Stimulated activated CD4-positive, alpha-beta T cell treated with anti-CD3 and anti-CD28 coated beads, Interleukin-2, amount 100 ng/mL, for 48 hours (primary cell): ENCODE data around the gene PHLPP1.
A peak's percentile ranks its signal among the peaks of the same experiment; 100 is the strongest.

Source experiments
- DNase-seq, 2 donors: peaks; one replicate each; pipeline ENCODE4 v3.0.0-alpha.2; 2020

PHLPP1 gene

DNA sequence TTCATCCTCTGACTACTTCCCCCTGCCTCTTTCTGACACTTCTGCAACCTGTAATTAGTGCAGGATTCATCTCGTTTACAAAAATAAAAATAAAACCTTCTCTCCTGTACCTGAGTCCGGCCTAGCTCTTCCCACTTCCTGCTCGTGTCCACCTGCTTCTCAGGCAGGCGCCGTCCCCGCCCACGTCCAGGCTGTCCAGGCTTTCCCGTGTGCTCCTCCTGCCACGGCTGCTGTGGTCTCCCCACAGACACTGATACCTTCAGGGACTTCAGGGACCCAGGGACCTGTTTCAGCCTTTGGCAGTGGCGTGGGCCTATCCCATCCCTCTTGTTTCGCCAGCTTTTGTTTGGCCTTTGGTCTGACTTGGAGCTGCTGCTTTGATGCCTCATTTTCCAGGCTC is 272.5 kb downstream of the PHLPP1 start:
- DNase-seq = no peak

DNA sequence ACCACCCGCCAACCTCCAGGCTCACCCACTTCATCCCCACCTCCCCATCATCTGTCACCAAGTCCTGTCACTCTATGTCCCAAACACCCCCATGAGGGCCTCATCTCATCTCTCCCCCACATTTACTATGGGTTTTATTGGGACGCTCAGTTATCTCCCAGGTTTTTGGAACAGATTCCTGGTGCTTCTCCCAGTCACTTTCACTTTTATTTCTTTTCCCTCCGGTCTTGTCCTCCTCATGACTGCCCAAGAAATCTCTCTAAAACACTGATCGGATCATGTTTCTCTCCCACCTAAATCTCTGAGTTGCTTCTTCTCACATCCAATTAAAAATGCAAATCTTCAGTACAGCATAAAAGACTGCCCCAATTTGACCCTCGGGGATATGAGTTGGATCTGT is 273.1 kb downstream of the PHLPP1 start:
- no peak for DNase-seq

DNA sequence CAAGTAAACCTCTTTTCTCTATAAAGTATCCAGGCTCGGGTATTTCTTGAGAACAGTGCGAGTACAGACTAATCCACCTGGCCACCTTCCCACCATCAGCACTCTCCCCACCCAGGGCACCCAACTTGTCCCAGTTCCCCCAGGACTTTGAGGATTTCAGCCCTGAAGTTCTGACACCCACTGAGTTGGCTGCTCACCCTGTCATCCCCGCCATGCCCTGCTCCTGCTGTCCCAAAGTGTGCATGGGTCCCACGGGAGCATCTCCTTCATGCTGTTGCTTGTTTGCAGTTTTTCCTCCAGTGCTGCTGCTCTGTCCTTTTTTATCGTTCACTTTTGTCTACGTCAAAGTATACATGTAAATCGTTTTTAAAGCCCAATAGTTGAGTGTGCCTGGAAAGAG is 273.9 kb downstream of the PHLPP1 start:
- DNase-seq = no peak

DNA sequence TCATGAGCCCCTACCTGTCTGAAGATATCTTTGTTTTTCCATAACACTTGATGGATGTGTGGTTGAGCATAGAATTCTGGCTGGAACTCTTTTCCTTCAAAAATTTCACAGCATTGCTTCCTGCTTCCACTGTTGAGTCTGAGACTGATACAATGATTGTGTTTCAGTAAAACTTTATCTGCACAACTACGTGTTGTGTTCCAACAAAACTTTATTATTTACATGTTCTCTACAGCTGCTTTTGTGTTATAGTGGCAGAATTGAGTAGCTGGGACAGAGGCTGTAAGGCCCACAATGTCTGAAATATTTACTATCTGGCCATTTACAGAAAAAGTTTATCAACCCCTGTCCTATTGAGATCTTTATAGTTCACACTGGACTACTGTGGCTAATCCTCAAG is 275.3 kb downstream of the PHLPP1 start:
- DNase-seq = no peak

DNA sequence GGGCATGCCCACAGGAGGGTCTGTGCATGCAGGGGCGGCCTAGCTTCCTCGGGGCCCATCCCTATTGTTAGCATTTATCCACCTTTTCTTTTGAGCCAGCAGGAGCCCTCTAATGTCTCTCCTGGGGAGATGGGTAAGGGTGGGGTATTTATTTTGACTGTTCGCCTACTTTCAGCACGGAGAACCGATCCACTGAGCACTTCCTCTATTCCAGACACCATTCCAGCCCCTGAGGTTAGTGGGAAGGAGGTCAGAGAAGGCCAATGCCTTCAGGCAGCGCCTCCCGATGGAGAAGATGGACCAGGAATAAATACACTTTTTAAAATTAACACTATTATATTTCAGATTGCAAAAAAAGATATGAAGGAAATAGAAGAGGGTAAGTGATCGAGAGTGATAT is 276.0 kb downstream of the PHLPP1 start:
- DNase-seq = no peak

DNA sequence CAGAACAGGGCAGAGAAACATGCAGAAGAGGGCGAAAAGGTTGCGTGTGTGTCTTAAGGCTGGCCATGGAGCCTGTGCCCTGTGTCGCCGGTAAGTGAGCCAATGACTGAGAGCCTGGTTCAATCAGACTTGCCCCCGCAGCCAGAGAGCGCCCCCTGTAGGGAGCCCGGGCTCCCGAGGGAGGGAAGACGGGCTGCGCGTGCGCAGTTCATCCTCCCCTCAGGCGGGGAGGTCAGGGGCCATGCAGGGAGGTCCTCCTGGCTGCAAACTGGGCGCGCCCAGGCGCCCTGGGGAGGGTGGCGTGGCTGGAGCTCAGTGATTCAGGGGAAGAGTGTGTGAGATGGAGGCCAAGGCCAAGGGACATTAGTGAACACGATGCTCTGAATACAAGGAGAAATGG is 276.6 kb downstream of the PHLPP1 start:
- no peak for DNase-seq

DNA sequence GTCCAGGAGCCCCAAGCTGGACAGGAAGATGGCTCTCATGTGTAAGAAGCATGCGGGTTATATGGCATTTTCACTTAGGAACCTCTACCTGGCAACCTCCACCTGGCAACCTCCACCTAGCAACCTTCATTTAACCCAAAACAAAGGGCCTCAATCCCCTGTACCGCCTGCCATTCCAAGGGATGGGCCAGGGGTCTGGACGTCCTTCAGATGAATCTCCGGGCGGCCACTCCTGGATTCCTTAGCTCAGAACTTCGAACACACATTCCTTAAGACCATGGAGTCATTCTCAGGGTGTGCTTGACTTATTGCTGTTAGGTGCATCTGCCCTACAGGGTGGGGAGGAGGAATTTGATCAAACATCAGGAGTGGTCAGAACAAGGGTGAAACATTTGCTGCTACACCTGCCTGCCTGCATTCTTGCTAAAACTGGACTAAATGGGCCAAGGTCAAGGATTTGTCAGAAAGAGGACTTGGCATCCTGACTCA is 277.6 kb downstream of the PHLPP1 start:
- DNase-seq = no peak

DNA sequence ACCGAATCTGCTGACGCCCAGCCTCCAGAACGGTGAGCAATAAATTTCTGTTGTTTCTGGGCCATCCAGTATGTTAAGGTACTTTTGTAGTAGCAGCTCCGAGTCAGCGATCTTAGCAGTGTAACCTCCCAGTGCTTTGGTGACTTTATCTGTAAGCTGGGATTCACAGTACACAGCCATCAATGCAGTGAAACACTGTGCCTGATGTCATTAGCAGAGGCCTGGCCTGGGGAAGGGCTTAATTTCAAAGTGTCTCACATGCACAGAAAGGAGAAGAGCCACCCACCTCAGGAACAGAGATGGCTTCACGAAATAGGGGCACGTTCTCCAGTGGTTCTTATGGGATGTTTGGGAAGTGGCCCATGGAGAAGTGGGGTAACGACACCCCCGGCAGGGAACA is 281.2 kb downstream of the PHLPP1 start:
- no peak for DNase-seq

DNA sequence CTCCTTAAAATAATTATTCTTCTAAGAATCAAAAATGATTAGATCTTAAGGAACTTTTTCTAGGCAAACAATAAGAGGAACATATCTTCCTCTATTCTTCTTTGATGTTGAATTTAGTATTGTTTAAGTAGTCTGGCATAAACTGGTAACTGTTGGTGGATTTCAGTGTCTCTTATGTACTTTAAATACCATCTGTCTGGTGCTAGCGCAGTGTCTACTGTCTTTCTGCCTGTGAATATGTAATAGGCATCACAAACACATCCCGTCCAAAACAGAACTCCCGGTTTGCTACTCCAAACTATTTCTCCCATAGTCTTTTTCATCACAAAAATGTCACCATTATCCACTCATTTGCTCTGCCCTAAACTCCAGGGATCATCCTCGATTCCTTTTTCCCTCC is 281.7 kb downstream of the PHLPP1 start:
- DNase-seq = no peak

DNA sequence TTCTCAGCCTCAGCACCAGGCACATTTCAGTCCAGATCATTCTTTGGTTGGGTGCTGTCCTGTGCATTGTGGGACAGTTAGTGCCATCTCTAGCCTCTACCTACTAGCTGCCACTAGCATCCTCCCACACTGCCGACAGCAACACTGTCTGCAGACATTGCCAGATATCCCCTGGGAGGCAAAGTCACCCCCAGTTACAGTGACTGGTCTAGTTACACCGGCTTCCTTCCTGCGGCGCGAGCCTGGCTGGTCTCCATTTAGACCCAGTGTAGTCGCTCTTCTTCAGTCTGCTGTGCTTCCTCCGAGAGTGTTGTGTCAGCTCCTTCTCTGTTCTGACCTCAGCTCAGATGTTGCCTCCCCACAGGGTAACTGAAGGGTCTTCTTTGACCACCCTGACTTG is 283.1 kb downstream of the PHLPP1 start:
- no peak for DNase-seq

DNA sequence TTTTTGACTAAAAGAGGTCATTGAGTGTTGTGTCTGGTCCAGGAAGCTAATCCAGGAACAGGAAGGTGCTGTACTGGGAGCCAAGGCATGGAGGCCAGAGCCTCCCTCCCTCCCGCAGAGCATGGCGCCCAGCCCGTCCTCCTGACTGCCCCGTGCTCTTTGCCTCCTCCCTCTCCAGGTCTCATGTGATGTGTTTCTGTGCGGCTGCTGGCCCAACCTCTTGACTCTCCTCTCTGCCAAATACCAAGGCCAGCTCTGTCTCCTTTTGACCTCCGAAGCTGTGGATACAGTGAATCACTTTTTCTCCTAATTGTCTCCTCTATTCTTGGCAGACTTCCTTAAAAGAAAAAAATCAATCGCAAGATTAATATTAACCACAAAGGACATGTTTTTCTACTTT is 284.1 kb downstream of the PHLPP1 start:
- no peak for DNase-seq

DNA sequence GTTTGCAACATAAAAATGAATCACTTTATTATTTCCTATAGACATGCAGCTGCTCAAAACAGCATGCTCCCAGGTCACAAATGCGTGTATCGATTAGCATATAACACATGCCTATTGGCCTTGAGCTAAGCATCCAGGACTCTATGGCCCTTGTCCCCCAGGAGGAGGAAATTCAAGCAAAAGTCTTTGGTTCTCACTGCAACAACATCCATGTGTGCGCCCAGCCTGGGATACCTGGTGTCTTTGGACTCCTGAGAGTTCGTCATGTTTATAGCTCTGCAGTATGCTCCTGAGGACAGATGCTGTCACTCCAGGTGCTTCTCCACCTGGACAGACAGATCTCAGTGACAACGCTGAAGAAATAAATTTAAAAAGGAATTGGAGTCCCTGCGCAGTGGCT is 284.6 kb downstream of the PHLPP1 start:
- DNase-seq = no peak

DNA sequence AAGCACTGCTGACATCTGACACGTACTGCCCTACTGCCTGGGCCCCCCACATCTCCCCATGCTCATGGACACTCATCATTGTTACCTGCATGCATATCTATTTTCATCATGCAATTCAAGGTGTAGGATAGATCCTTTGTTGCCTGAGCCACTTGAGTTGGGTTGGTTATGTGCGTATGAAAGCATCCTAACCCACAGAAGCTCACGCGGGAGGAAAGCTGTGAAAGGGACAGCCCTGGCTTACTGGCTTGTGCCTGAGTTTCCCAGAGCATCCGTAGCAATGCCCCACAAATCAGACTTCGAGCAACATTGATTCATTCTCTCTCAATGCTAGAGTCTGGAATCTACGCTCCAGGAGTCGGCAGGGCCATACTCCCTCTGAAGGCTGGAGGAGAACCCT is 285.5 kb downstream of the PHLPP1 start:
- DNase-seq = no peak

DNA sequence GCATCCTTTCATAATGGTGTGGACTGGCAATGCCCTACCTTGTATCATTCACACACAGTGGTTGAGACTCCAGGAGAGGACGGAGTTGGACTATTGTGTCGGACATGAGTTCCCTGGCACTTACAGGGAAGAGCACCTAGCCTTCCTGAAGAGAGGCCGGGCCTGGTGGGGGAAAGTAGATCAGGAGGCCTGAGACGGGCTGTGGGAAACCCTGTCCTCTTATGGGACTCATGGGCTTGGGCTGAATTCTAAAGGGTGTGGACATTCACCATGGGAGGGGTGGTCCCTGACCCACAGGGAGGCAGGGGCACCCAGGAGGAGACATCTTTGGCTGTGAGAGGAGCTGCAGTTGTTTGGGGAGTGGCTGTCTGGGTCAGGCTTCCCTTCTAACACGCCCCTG is 286.5 kb downstream of the PHLPP1 start:
- no peak for DNase-seq

DNA sequence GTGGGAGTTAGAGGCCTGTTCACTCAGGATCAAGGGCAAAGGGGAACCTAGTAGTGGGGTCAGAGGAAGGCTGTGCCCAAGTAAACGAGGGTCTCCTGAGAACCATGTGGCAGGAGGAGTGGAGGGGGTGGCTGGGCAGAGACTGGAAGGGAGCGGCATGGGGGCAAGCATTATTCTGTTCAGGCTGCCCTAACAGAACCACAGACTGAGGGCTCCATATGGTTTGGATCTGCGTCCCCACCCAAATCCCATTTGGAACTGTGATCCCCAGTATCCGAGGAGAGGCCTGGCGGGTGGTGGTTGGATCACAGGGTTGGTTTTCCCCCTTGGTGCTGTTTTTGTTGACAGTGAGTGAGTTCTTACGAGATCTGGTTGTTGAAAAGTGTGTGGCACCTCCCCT is 287.0 kb downstream of the PHLPP1 start:
- DNase-seq = no peak

DNA sequence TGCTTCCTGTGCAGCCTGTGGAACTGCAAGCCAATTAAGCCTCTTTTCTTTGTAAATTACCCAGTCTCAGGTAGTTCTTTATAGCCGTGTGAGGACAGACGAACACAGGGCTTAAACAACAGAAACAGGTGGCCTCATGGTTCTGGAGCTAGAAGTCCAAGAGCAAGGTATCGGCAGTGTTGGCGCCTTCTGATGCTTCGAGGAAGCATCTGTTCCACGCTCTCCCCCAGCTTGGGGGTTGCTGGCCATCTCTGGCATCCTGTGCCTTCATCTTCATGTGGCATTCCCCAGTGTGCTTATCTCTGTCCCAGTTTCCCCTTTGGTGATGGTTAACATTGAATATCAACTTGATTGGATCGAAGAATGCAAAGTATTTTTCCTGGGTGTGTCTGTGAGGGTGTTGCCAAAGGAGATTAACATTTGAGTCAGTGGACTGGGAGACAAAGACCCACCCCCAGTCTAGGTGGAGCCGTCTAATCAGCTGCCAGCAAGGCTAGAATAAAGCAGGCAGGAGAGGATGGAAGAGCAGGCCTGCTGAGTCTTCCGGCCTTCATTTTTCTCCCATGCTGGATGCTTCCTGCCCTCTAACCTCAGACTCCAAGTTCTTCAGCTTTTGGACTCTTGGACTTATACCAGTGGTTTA is 287.6 kb downstream of the PHLPP1 start:
- DNase-seq = no peak

DNA sequence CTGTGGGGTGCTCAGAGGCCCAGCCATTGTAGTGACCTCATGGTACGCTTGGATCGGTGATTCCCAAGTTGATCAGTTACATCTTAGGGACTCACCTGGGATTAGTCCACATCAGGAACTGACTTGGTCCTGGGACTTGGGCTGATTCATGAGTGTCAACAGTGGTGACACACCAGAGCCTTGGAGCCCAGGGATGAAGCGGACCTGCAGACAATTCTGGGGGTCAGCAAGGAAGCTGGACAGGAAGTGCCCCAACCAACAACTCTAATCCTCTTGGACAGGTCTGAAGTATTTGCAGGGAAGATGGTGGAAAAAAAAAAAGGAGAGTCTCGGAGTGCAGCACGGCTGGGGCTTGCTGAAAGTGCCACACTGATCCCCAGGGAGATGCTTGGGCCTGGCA is 288.6 kb downstream of the PHLPP1 start:
- no peak for DNase-seq

DNA sequence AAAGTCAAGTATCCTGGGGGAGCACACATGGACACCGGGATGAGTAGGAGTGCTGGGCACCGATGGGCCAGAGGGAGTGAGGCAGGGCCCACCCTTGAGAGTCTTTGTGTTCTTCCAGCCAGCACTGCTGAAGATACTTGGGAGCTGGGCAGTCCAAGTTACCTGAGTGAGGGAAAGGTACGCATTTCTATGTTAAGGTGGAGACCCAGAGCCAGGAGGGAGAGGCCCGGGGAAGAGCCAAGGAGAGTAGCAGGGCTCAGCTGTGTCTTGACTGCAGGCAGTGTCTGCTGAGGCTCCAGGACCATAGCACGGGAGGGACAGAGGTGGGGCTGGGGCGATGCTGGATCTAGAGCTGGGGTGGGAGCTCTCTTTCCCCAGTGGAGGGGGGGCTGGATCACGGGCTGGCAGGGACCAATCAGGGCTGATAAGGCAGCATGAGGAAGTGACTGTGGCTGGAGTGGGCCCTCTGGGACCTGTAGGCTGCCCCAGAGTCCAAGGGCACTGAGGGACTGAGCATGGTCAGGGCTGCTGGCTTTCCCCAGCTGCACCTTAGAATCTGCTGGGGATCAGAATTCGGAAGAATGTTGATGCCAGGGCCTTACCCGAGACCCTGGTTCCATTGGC is 289.2 kb downstream of the PHLPP1 start:
- no peak for DNase-seq

DNA sequence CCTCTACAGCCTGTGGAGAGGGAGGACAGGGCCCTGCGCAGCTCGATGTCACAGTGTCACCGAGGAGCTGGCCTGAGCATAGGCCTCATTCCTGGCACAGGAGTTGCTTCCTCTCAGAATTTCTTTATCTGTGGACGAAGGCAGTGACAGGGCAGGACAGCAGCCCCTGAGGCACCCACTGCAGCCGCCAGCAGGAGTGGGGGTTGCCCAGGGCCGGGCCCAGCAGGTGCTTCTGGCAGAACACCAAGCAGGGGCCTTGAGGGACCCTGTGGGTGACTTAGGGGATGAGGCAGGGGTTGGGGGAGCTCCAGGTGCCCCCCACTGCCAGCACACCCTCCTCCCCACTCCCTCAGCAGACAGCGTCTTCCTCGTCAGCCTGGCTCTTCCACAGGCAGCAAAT is 290.0 kb downstream of the PHLPP1 start:
- no peak for DNase-seq

DNA sequence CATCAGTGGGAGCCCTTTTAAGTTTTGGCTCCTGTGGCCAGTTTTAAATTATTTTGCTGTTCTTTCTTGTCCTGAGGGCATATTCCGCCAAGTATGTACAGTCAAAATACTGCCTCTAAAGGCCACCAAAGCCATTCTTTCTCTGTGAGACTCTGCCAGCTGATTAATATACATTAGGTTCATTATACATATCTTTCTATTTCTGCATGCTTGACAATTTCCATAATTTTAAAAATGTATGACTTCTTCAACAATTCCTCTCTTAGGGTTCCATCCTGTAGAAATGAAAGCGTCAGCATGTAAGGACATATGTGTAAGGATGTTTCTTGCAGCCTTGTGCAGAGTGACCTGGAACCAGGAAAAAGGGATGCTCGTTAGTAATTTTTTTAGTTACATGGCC is 291.9 kb downstream of the PHLPP1 start:
- DNase-seq = no peak

DNA sequence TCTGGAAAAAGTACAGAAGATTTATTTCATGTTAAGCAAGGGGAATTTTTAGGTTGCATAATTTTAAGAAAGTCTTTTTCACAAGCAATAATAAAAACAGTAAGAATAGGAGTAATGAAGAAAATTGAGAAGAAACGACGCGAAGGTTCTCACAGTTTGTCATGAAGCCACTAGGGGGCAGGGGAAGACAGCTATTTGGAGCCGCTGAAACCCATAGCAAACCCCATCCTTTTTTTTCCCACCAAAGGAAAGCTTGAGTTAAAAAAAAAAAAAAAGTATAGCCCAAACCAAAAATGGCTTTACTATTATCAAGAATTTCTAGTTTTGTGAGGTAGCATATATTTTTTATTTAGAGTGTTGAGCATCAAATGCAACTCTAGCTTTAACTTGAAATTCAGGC is 300.9 kb downstream of the PHLPP1 start:
- peak; percentile 33 to 40 for DNase-seq

DNA sequence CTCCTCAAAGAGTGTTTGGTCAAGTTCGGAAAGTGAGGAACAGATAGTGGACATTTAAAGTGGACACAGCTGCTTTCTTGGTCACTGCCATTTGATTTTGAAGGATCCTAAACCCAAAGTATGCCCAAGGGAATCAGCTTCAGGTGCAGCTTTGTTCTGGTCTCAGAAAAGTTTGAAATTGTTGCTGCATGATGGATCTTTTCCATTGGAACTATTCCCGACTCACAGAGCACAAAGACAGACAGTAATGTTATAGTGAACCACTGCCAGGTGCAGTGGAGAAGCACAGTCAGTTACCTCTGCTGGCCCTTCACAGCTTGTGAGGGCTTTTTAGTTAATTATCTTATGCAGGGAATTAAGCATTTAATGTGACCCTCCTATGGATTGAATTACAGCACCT is 301.7 kb downstream of the PHLPP1 start:
- DNase-seq = no peak

DNA sequence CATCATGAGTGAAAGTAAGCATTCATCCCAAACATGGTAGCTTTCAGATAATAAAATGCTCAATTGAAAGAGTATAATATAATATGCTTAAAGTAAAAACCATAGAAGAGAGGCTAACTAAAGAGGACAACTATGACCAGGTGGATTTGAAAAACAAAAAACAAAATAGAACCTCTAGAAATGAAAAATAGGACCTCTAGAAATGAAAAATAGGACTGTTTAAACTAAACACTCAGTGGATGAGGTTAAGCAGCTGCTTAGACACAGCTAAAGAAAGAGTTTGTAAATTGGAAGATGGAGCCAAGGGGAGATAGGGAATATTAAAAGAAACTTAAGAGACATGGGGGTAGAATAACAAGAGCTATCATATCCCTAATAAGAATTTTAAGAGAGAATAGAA is 302.6 kb downstream of the PHLPP1 start:
- DNase-seq = no peak

DNA sequence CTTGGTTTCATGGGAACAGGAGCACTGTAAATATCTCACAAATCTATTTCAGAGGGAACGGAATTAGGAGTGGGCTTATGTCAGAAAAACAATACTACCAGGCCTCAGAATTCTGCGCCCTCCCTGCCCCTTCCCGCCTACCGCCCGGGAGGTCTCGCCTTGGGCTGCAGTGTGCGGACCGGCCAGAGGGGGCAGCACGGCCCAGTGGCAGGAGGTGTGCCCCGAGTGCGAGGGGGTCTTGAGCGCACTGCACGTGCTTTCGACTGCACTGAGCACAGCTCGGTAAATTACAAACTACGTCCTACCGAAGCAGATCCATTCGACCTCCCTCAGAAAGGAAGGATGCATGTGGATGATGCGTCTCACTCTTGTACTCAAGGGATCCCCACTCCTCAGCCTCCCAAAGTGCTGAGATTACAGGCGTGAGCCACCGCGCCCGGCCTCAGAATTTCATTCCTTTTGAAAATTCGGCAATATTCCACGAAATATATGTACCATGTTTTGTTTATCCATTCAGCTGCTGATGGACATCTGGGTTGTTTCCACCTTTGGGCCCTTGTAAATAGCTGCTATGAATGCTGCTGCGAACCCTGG is 307.2 kb downstream of the PHLPP1 start:
- DNase-seq = peak in 1 of 2 donors; percentile 21
